PFSK-1 (cell line): ENCODE measurements around the gene GTF2H2C. TPM values are rescaled to one million over a fixed set of nuclear protein-coding genes. Genes with fewer than 3 reads are reported as not detected.
"Not testable (repeated sequence)": the region's sequence is repeated elsewhere in the genome, so short reads cannot be mapped to it uniquely, and the experiment has no call there.

ENCODE experiments used
- FOXP2 ChIP-seq: optimal IDR thresholded peaks from 2 replicates; pipeline ENCODE3; 2011; ENCODE audit warnings: borderline replicate concordance, control low read depth, inconsistent platforms; ENCODE audit not compliant: insufficient read depth; ENCODE audit errors: extremely low read length, extremely low read depth
- POLR2AphosphoS5 ChIP-seq: IDR thresholded peaks from 2 replicates; pipeline ENCODE4 v1.6.1; 2012; ENCODE audit warnings: low read depth, mild to moderate bottlenecking, control low read depth, low read length, moderate library complexity
- SIN3A ChIP-seq: IDR thresholded peaks from 2 replicates; pipeline ENCODE4 v1.6.1; 2012; ENCODE audit warnings: mild to moderate bottlenecking, low read length, moderate library complexity, borderline replicate concordance; ENCODE audit not compliant: insufficient read depth
- TAF1 ChIP-seq: IDR thresholded peaks from 2 replicates; pipeline ENCODE4 v1.6.1; 2012; ENCODE audit warnings: low read length, control low read depth, borderline replicate concordance; ENCODE audit not compliant: insufficient read depth
- polyA plus RNA-seq: library from polyadenylated mRNA; unstranded; fragments of >200 nt; gene quantifications from one replicate; pipeline ENCODE4 v1.2.1, GENCODE V29; 2012; ENCODE audit warnings: low read depth, missing spikeins; ENCODE audit not compliant: insufficient read length
- TF ChIP-seq, protein P1 (sequence below), 2 experiments: IDR thresholded peaks; 2 replicates each; pipeline versions ENCODE4 v1.6.1 to v1.8.0; 2011 to 2012; ENCODE audit warnings: low read depth in 2 of 2, low read length in 2 of 2, control low read depth in 1 of 2, inconsistent platforms in 1 of 2, mild to moderate bottlenecking in 1 of 2, moderate library complexity in 1 of 2; ENCODE audit not compliant: insufficient read depth in 1 of 2

GTF2H2C gene
- 16.9 TPM for polyA plus RNA-seq

DNA sequence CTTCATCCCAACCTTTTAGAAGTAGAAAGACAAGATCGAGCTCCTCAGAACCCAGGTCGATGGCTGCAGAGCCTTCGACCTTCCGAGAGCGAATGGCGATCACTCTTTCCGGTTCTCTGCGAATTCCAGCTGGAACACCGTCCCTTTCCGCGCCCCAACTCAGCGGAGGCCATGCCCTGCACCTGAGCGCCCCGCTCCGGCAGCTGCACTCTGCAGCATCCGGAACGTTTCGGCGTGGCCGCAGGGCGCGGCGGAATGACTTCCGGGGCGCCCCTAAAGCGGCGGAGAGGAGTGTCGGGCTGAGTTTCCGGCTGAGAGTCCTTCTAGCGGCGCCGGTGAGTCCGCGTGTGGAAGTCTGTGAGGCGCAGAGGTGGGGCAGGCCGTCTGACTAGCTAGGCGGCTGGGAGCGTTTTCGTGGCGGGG lies at the start of gene GTF2H2C:
GTF2H2C (plus strand) TSS at position 284 of the 423 bp plus-strand sequence. CDS start 4,942 bp downstream, outside the sequence.
- TF ChIP-seq FOXP2, SIN3A, TAF1: not testable (repeated sequence)

DNA sequence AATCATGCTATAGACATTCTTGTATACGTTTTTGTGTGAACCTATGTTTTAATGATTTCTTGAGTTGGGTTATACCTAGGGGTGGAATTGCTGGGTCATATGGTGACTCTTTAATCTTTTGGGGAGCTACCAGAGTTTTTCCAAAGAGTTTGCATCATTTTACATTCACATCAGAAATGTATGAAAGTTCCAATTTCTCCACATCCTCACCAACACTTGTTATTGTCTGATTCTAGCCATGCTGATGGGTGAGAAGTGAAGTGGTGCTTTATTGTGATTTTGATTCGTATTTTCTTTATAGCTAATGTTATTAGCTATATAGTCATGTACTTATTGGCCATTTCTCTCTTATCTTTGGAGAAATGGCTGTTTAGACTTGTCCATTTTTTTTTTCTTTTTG lies 49.3 kb upstream of the GTF2H2C start:
- TF ChIP-seq FOXP2 (no peak), SIN3A (no peak), TAF1 (no peak), POLR2AphosphoS5 (no peak)
- TF ChIP-seq, protein P1, sequence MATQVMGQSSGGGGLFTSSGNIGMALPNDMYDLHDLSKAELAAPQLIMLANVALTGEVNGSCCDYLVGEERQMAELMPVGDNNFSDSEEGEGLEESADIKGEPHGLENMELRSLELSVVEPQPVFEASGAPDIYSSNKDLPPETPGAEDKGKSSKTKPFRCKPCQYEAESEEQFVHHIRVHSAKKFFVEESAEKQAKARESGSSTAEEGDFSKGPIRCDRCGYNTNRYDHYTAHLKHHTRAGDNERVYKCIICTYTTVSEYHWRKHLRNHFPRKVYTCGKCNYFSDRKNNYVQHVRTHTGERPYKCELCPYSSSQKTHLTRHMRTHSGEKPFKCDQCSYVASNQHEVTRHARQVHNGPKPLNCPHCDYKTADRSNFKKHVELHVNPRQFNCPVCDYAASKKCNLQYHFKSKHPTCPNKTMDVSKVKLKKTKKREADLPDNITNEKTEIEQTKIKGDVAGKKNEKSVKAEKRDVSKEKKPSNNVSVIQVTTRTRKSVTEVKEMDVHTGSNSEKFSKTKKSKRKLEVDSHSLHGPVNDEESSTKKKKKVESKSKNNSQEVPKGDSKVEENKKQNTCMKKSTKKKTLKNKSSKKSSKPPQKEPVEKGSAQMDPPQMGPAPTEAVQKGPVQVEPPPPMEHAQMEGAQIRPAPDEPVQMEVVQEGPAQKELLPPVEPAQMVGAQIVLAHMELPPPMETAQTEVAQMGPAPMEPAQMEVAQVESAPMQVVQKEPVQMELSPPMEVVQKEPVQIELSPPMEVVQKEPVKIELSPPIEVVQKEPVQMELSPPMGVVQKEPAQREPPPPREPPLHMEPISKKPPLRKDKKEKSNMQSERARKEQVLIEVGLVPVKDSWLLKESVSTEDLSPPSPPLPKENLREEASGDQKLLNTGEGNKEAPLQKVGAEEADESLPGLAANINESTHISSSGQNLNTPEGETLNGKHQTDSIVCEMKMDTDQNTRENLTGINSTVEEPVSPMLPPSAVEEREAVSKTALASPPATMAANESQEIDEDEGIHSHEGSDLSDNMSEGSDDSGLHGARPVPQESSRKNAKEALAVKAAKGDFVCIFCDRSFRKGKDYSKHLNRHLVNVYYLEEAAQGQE (IDR thresholded peaks at IDR 0.05; ENCODE audit: insufficient read depth in 1 of 2, low read depth in 2 of 2, low read length in 2 of 2) = no peak

DNA sequence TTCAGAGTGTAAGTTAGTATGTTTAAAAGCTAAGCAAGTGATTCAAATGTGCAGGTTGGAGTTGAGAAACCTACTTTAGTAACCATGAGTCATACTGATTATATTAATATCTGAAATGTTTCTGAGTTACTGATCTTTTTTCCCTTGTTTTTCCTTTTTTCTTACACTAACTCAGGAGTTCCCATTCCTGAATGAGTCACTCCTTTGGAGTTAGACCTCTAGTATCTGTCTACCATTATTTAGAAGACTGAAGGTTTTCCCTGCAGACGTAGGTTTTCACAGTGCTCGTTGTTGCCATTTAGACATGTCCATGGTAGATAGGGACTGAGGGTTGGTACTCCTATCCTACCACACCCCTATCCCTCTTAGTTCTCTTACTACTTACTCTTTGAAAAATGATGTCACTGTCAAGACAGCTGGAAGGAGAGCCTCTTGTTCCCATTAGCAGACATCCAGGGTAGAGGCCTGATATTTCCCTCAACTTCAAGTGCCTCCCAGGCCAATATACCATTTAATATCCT lies 47.2 kb upstream of the GTF2H2C start:
- TF ChIP-seq POLR2AphosphoS5 (no peak), FOXP2 (no peak), TAF1 (no peak), SIN3A (no peak)
- TF ChIP-seq, protein P1 (IDR thresholded peaks at IDR 0.05; ENCODE audit: insufficient read depth in 1 of 2, low read depth in 2 of 2, low read length in 2 of 2) = no peak

DNA sequence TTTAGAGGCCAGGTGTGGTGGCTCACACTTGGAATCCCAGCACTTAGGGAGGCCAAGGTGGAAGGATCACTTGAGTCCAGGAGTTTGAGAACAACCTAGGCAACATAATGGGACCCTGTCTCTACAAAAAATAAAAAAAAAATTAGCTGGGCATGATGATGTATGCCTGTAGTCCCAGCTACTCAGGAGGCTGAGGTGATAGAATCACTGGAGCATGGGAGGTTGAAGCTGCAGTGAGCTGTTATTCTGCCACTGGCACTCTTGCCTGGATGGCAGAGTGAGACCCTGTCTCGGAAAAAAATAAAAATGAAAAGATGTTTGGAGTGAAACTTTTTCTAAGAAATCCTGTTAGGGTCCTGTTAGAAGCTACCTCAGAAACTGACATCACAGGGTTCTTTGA lies 43.2 kb upstream of the GTF2H2C start:
- TF ChIP-seq TAF1 (no peak), POLR2AphosphoS5 (no peak), SIN3A (no peak), FOXP2 (no peak)
- TF ChIP-seq, protein P1 (IDR thresholded peaks at IDR 0.05; ENCODE audit: insufficient read depth in 1 of 2, low read depth in 2 of 2, low read length in 2 of 2) = no peak

DNA sequence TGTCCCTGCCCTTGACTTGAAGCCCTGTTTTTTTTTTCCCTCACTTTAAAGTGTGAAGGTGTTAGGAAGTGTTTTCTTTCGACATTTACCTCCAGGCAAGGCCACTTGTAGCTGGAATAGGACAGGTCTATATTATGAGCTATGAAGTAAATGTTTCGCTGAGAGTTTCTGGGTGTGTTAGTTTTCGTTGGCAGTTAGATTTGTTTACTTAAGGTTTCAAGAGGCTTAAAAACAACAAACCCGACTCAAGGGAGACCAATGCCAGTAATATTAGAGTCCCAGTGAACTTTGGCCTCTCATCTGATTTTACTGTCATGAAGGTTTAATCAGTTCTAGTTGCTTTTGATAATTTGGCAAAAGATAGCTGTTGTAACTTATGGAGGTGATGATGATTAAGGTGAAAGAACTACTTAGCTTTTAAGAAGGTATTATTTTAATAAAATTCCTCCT lies 42.2 kb upstream of the GTF2H2C start:
- TF ChIP-seq POLR2AphosphoS5 = no peak
- no peak for TF ChIP-seq TAF1
- TF ChIP-seq FOXP2 = no peak
- TF ChIP-seq SIN3A = no peak
- TF ChIP-seq, protein P1 (IDR thresholded peaks at IDR 0.05; ENCODE audit: insufficient read depth in 1 of 2, low read depth in 2 of 2, low read length in 2 of 2) = no peak
